ENCODE data around the gene ARHGAP29. TPM values are rescaled to one million over a fixed set of nuclear protein-coding genes. Genes with fewer than 3 reads are reported as not detected.

ARHGAP29 gene
- total RNA-seq, 4 donors from 2014 or later = 56.2 to 115 (median 77.7) TPM

- H3K4me3 ChIP-seq (replicated peaks in 1 of 3) = no peak overlapping the region
- H3K9me3 ChIP-seq = no peaks in the 10 kb centered on the region
- intact Hi-C loops (cut with DNase I) = no loop called here
- H3K27me3 ChIP-seq = no peaks in the 10 kb centered on the region
- no peak for DNase-seq
- H3K27ac ChIP-seq = no peak overlapping the region
- 93 to 96% methylated on average over 1 of the region's 1 CpG for WGBS, 2 donors
- TF ChIP-seq POLR2A (IDR thresholded peaks at IDR 0.05) = no peak
- no peak for TF ChIP-seq CTCF (IDR thresholded peaks at IDR 0.05)
- H3K4me1 ChIP-seq = peaks cover 0 to 22% of the 10 kb centered on the region in 2 donors
- H3K36me3 ChIP-seq = peaks cover 0 to 7% of the 10 kb centered on the region in 2 donors
Measured at GRCh38 chr1:94209982-94210381, 27.4 kb downstream of the ARHGAP29 start.

- no peaks in the 10 kb centered on the region for H3K27me3 ChIP-seq
- no peak overlapping the region for H3K4me3 ChIP-seq (replicated peaks in 1 of 3)
- intact Hi-C loops (cut with DNase I) = no loop called here
- H3K27ac ChIP-seq = no peak overlapping the region
- TF ChIP-seq CTCF (IDR thresholded peaks at IDR 0.05) (no peak), POLR2A (IDR thresholded peaks at IDR 0.05) (no peak)
- H3K36me3 ChIP-seq = peaks cover 2 to 11% of the 10 kb centered on the region in 2 donors
- no peaks in the 10 kb centered on the region for H3K9me3 ChIP-seq
- H3K4me1 ChIP-seq = peaks cover 0 to 20% of the 10 kb centered on the region in 2 donors
- DNase-seq = no peak
Measured at GRCh38 chr1:94209425-94209824, 28.0 kb downstream of the ARHGAP29 start.

GRCh38 chr1:94207695-94208094 lies 29.7 kb downstream of the ARHGAP29 start:
- intact Hi-C loops (cut with DNase I) = no loop called here
- peaks cover 15 to 27% of the 10 kb centered on the region in 2 donors for H3K36me3 ChIP-seq
- H3K4me3 ChIP-seq (replicated peaks in 1 of 3) = no peak overlapping the region

GRCh38 chr1:94205639-94206038 lies 31.7 kb downstream of the ARHGAP29 start:
- TF ChIP-seq CTCF (IDR thresholded peaks at IDR 0.05) (no peak), POLR2A (IDR thresholded peaks at IDR 0.05) (no peak)
- Histone ChIP-seq H3K27ac (peak overlapping the region in 1 of 3 donors; percentile 0), H3K4me1 (peaks cover 0 to 14% of the 10 kb centered on the region in 2 donors), H3K36me3 (peaks cover 26 to 46% of the 10 kb centered on the region in 2 donors), H3K9me3 (no peaks in the 10 kb centered on the region), H3K4me3 (replicated peaks in 1 of 3) (no peak overlapping the region), H3K27me3 (no peaks in the 10 kb centered on the region)
- 64% methylated on average over 1 of the region's 1 CpG for WGBS, 2 donors
- no peak for DNase-seq
- intact Hi-C loops (cut with DNase I) = no loop called here

More at GRCh38 chr1:94207695-94208094, 29.7 kb downstream of the ARHGAP29 start:
- Histone ChIP-seq H3K9me3 (no peaks in the 10 kb centered on the region), H3K4me1 (peaks cover 0 to 14% of the 10 kb centered on the region in 2 donors), H3K27ac (peak overlapping the region in 1 of 3 donors; percentile 39), H3K27me3 (no peaks in the 10 kb centered on the region)
- TF ChIP-seq POLR2A (IDR thresholded peaks at IDR 0.05) = no peak
- no peak for TF ChIP-seq CTCF (IDR thresholded peaks at IDR 0.05)
- 69 to 75% methylated on average over 3 of the region's 3 CpGs for WGBS, 2 donors
- DNase-seq = no peak

GRCh38 chr1:94202241-94202640 lies 35.1 kb downstream of the ARHGAP29 start:
- no peak overlapping the region for H3K27ac ChIP-seq
- TF ChIP-seq POLR2A (IDR thresholded peaks at IDR 0.05) (no peak), CTCF (IDR thresholded peaks at IDR 0.05) (no peak)
- no peak overlapping the region for H3K4me3 ChIP-seq (replicated peaks in 1 of 3)
- no peak for DNase-seq
- H3K36me3 ChIP-seq = peaks cover 26 to 50% of the 10 kb centered on the region in 2 donors
- no peaks in the 10 kb centered on the region for H3K9me3 ChIP-seq
- peaks cover 0 to 6% of the 10 kb centered on the region in 2 donors for H3K4me1 ChIP-seq
- intact Hi-C loops (cut with DNase I) = no loop called here
- H3K27me3 ChIP-seq = no peaks in the 10 kb centered on the region
- 89 to 91% methylated on average over 6 of the region's 6 CpGs for WGBS, 2 donors

All from thyroid gland (tissue), 4 donors.